ENCODE measurements around the gene NME3. TPM values are rescaled to one million over a fixed set of nuclear protein-coding genes. Genes with fewer than 3 reads are reported as not detected.

NME3 gene
- 15.6 and 42.5 TPM in 2 replicates for total RNA-seq (ENCODE audit: low replicate concordance)

GRCh38 chr16:1771188-1771863, at the start of gene NME3:
Gene NME3, minus strand, starts transcription at chr16:1771543. Its CDS starts 9 bp downstream, at chr16:1771534.
- Histone ChIP-seq H3K79me2 (ENCODE audit: low read depth) (peaks cover 25% of the 10 kb centered on the region), H3K4me3 (peak within 1 kb of the TSS; percentile 83), H3K27ac (no peak within 1 kb of the TSS), H3K4me2 (peak within 1 kb of the TSS; percentile 95), H3K27me3 (no peaks in the 10 kb centered on the region), H3K9ac (no peak within 1 kb of the TSS), H3F3A (ENCODE audit: low read depth) (peaks cover 7% of the 10 kb centered on the region), H3K9me3 (ENCODE audit: low read depth) (no peaks in the 10 kb centered on the region), H4K20me1 (ENCODE audit: low read depth) (peaks cover 38% of the 10 kb centered on the region), H3K4me1 (peaks cover 5% of the 10 kb centered on the region), H2AFZ (replicated peaks) (no peak within 1 kb of the TSS), H3K36me3 (no peaks in the 10 kb centered on the region)
- peak within 1 kb of the TSS; percentile 97 for H3K4me3 Mint-ChIP-seq
- TF ChIP-seq EZH2 (IDR thresholded peaks at IDR 0.05) (no peak), EZH2phosphoT487 (IDR thresholded peaks at IDR 0.05) (no peak), CTCF (IDR thresholded peaks at IDR 0.05) (no peak)
- DNase-seq (ENCODE audit: low spot score) = peak; percentile 80
- H3K36me3 Mint-ChIP-seq = peaks cover 3% of the 10 kb centered on the region
- H3K4me1 Mint-ChIP-seq = peaks cover 10% of the 10 kb centered on the region
- no peaks in the 10 kb centered on the region for H3K9me3 Mint-ChIP-seq
- H3K27ac Mint-ChIP-seq = no peak within 1 kb of the TSS
- peaks cover 7% of the 10 kb centered on the region for H3K27me3 Mint-ChIP-seq (ENCODE audit: insufficient read depth, low read depth)

- H3K27ac ChIP-seq = no peak overlapping the region
- Mint-ChIP-seq H3K36me3 (no peaks in the 10 kb centered on the region), H3K4me3 (no peak overlapping the region), H3K27ac (no peak overlapping the region), H3K4me1 (peaks cover 8% of the 10 kb centered on the region), H3K27me3 (ENCODE audit: insufficient read depth, low read depth) (no peaks in the 10 kb centered on the region), H3K9me3 (no peaks in the 10 kb centered on the region)
- H3F3A ChIP-seq (ENCODE audit: low read depth) = peaks cover 10% of the 10 kb centered on the region
- no peak overlapping the region for H2AFZ ChIP-seq (replicated peaks)
- H3K27me3 ChIP-seq = no peaks in the 10 kb centered on the region
- H3K9me3 ChIP-seq (ENCODE audit: low read depth) = no peaks in the 10 kb centered on the region
- H3K9ac ChIP-seq = no peak overlapping the region
- DNase-seq (ENCODE audit: low spot score) = no peak
- no peak overlapping the region for H3K4me3 ChIP-seq
- H3K36me3 ChIP-seq = no peaks in the 10 kb centered on the region
- no peak overlapping the region for H3K4me2 ChIP-seq
- peaks cover 9% of the 10 kb centered on the region for H3K79me2 ChIP-seq (ENCODE audit: low read depth)
- TF ChIP-seq EZH2phosphoT487 (IDR thresholded peaks at IDR 0.05) (no peak), EZH2 (IDR thresholded peaks at IDR 0.05) (no peak), CTCF (IDR thresholded peaks at IDR 0.05) (no peak)
- H3K4me1 ChIP-seq = peaks cover 3% of the 10 kb centered on the region
- H4K20me1 ChIP-seq (ENCODE audit: low read depth) = peaks cover 24% of the 10 kb centered on the region
Observed at GRCh38 chr16:1820946-1821290, 49.6 kb upstream of the NME3 start.

GRCh38 chr16:1820096-1820945, 49.0 kb upstream of the NME3 start:
- no peak for DNase-seq (ENCODE audit: low spot score)
- Histone ChIP-seq H3K4me2 (no peak overlapping the region), H3K9ac (no peak overlapping the region), H3K27ac (no peak overlapping the region), H4K20me1 (ENCODE audit: low read depth) (peaks cover 18% of the 10 kb centered on the region), H3K4me1 (no peaks in the 10 kb centered on the region), H3K79me2 (ENCODE audit: low read depth) (peaks cover 3% of the 10 kb centered on the region), H3K27me3 (no peaks in the 10 kb centered on the region), H3K4me3 (no peak overlapping the region), H3K9me3 (ENCODE audit: low read depth) (no peaks in the 10 kb centered on the region), H3K36me3 (no peaks in the 10 kb centered on the region), H3F3A (ENCODE audit: low read depth) (peaks cover 6% of the 10 kb centered on the region), H2AFZ (replicated peaks) (no peak overlapping the region)
- H3K9me3 Mint-ChIP-seq = no peaks in the 10 kb centered on the region
- TF ChIP-seq EZH2 (IDR thresholded peaks at IDR 0.05) (no peak), EZH2phosphoT487 (IDR thresholded peaks at IDR 0.05) (no peak), CTCF (IDR thresholded peaks at IDR 0.05) (no peak)
- no peak overlapping the region for H3K27ac Mint-ChIP-seq
- peaks cover 2% of the 10 kb centered on the region for H3K36me3 Mint-ChIP-seq
- H3K4me3 Mint-ChIP-seq = no peak overlapping the region
- H3K27me3 Mint-ChIP-seq (ENCODE audit: insufficient read depth, low read depth) = no peaks in the 10 kb centered on the region
- H3K4me1 Mint-ChIP-seq = peaks cover 3% of the 10 kb centered on the region

All from neural progenitor cell (in vitro differentiated cells).